ENCODE measurements around the gene CAMTA1. TPM values are rescaled to one million over a fixed set of nuclear protein-coding genes. Genes with fewer than 3 reads are reported as not detected.

CAMTA1 gene
- total RNA-seq, 4 donors from 2014 or later: 86.3 to 170 (median 132) TPM

- H3K27me3 ChIP-seq: peaks cover 14% of the 10 kb centered on the region
- peaks cover 0 to 7% (median 0%) of the 10 kb centered on the region in 3 donors for H3K9me3 ChIP-seq
- no peak overlapping the region for H3K27ac ChIP-seq
- no peak for ATAC-seq
- TF ChIP-seq CTCF (IDR thresholded peaks at IDR 0.05): no peak
- no peak for TF ChIP-seq EP300 (IDR thresholded peaks at IDR 0.05)
- no peak for TF ChIP-seq POLR2A (IDR thresholded peaks at IDR 0.05)
- TF ChIP-seq POLR2AphosphoS5 (IDR thresholded peaks at IDR 0.05): no peak
- 56 to 70% methylated on average over 7 to 10 of the region's 10 CpGs for WGBS, 2 donors (ENCODE audit: low coverage in 1 of 2)
- H3K4me1 ChIP-seq: no peaks in the 10 kb centered on the region
- H3K4me3 ChIP-seq: no peak overlapping the region
- H3K36me3 ChIP-seq: no peaks in the 10 kb centered on the region
Measured at GRCh38 chr1:6998267-6998666, 213.0 kb downstream of the CAMTA1 start.

- peaks cover 15% of the 10 kb centered on the region for H3K27me3 ChIP-seq
- 20 to 100% methylated on average over 1 of the region's 6 CpGs for WGBS, 2 donors (ENCODE audit: low coverage in 1 of 2)
- no peak for TF ChIP-seq POLR2AphosphoS5 (IDR thresholded peaks at IDR 0.05)
- TF ChIP-seq EP300 (IDR thresholded peaks at IDR 0.05): no peak
- TF ChIP-seq CTCF (IDR thresholded peaks at IDR 0.05): no peak
- no peak for TF ChIP-seq POLR2A (IDR thresholded peaks at IDR 0.05)
- ATAC-seq: no peak
- H3K36me3 ChIP-seq: no peaks in the 10 kb centered on the region
- no peak overlapping the region for H3K4me3 ChIP-seq
- H3K4me1 ChIP-seq: no peaks in the 10 kb centered on the region
- no peak overlapping the region for H3K27ac ChIP-seq
- no peaks in the 10 kb centered on the region for H3K9me3 ChIP-seq
Measured at GRCh38 chr1:6999826-7000225, 214.6 kb downstream of the CAMTA1 start.

GRCh38 chr1:7000720-7001119 lies 215.5 kb downstream of the CAMTA1 start:
- Histone ChIP-seq H3K4me1 (no peaks in the 10 kb centered on the region), H3K9me3 (no peaks in the 10 kb centered on the region), H3K36me3 (no peaks in the 10 kb centered on the region), H3K27me3 (peaks cover 15% of the 10 kb centered on the region), H3K27ac (no peak overlapping the region), H3K4me3 (no peak overlapping the region)
- TF ChIP-seq CTCF (IDR thresholded peaks at IDR 0.05) (no peak), EP300 (IDR thresholded peaks at IDR 0.05) (no peak), POLR2AphosphoS5 (IDR thresholded peaks at IDR 0.05) (no peak), POLR2A (IDR thresholded peaks at IDR 0.05) (no peak)
- no peak for ATAC-seq
- 81 to 83% methylated on average over 3 of the region's 3 CpGs for WGBS, 2 donors (ENCODE audit: low coverage in 1 of 2)

GRCh38 chr1:7002728-7003127 lies 217.5 kb downstream of the CAMTA1 start:
- Histone ChIP-seq H3K27ac (no peak overlapping the region), H3K27me3 (peaks cover 15% of the 10 kb centered on the region), H3K4me3 (no peak overlapping the region), H3K36me3 (no peaks in the 10 kb centered on the region), H3K4me1 (no peaks in the 10 kb centered on the region), H3K9me3 (no peaks in the 10 kb centered on the region)
- 72 to 100% methylated on average over 2 to 4 of the region's 8 CpGs for WGBS, 2 donors (ENCODE audit: low coverage in 1 of 2)
- TF ChIP-seq POLR2AphosphoS5 (IDR thresholded peaks at IDR 0.05) (no peak), EP300 (IDR thresholded peaks at IDR 0.05) (no peak), CTCF (IDR thresholded peaks at IDR 0.05) (no peak), POLR2A (IDR thresholded peaks at IDR 0.05) (no peak)
- ATAC-seq: no peak

DNA sequence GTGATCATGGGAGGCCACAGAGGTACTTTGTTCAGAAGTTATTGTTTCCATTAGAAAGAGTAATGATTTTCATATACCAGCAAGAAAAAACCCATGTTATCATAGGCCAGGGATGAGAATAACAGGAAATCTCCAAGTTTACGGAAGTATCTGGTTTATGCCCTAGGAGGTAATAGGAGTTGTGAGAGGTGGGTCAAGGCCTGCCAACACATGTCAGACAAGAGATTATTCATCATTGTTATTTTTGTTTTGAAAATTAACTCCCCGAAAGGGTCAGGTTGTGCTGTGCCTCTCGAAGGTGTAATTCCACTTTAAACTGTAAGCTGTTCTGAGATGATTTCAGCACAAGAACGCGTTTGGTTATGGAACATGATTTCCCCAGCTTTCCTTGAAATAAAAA lies 218.4 kb downstream of the CAMTA1 start:
- H3K36me3 ChIP-seq: no peaks in the 10 kb centered on the region
- H3K27ac ChIP-seq: no peak overlapping the region
- TF ChIP-seq EP300 (IDR thresholded peaks at IDR 0.05) (no peak), POLR2AphosphoS5 (IDR thresholded peaks at IDR 0.05) (no peak), POLR2A (IDR thresholded peaks at IDR 0.05) (no peak), CTCF (IDR thresholded peaks at IDR 0.05) (no peak)
- ATAC-seq: no peak
- H3K4me3 ChIP-seq: no peak overlapping the region
- WGBS, 2 donors (ENCODE audit: low coverage in 1 of 2): 23 to 56% methylated on average over 3 to 5 of the region's 5 CpGs
- peaks cover 10% of the 10 kb centered on the region for H3K27me3 ChIP-seq
- no peaks in the 10 kb centered on the region for H3K9me3 ChIP-seq
- H3K4me1 ChIP-seq: no peaks in the 10 kb centered on the region
